Hematopoietic multipotent progenitor cell treated with erythropoietin and hydrocortisone succinate and interleukin-3 and kit ligand, for 15 days (in vitro differentiated cells): Measurements from ENCODE around the gene KCNN2.

ENCODE experiments used
- DNase-seq: peaks from one replicate; pipeline ENCODE4 v3.0.0-alpha.2; 2015; ENCODE audit warnings: low spot score

KCNN2 gene

GRCh38 chr5:114544561-114544960 is 182.7 kb downstream of the KCNN2 start:
- DNase-seq: no peak
